Tibial nerve (tissue), 4 donors: ENCODE data around the gene CD177. TPM values are rescaled to one million over a fixed set of nuclear protein-coding genes. Genes with fewer than 3 reads are reported as not detected.
"Not testable (repeated sequence)": the region's sequence is repeated elsewhere in the genome, so short reads cannot be mapped to it uniquely, and the experiment has no call there.

Source experiments
- DNase-seq, 2 donors: peaks; one replicate each; pipeline ENCODE4 v3.0.0-alpha.2; 2019; ENCODE audit warnings: low spot score in 2 of 2
- H3K27ac ChIP-seq, 4 donors: fragments of 200-600 bp; sonication (generic) in 3 of 4; one replicate each; pipeline ENCODE4 v1.5.1; 2017 to 2019; ENCODE audit warnings: mild to moderate bottlenecking in 1 of 4
- H3K27me3 ChIP-seq, 2 donors: fragments of 200-600 bp; sonication (generic) in 1 of 2; one replicate each; pipeline versions ENCODE4 v1.5.1 to v1.6.0; 2017 to 2019
- H3K36me3 ChIP-seq, 3 donors: fragments of 200-600 bp; sonication (generic); one replicate each; pipeline ENCODE4 v1.5.1; 2018 to 2019
- H3K4me1 ChIP-seq, 4 donors: fragments of 200-600 bp; sonication (generic) in 3 of 4; one replicate each; pipeline ENCODE4 v1.5.1; 2017 to 2019
- H3K4me3 ChIP-seq, 4 donors: fragments of 200-600 bp; sonication (generic) in 3 of 4; one replicate each; pipeline ENCODE4 v1.5.1; 2017 to 2019; ENCODE audit warnings: mild to moderate bottlenecking in 1 of 4, moderate library complexity in 1 of 4
- H3K9me3 ChIP-seq, 4 donors: fragments of 200-600 bp; sonication (generic) in 3 of 4; one replicate each; pipeline ENCODE4 v1.5.1; 2017 to 2019
- CTCF ChIP-seq, 5 experiments: fragments of 200-600 bp in 3 of 5; fragments of 450-650 bp in 2 of 5; sonication (generic) in 3 of 5; IDR thresholded peaks; one replicate each; pipeline ENCODE4 v1.5.1; 2016 to 2019; ENCODE audit warnings: antibody characterized with exemption in 5 of 5, mild to moderate bottlenecking in 3 of 5, moderate library complexity in 2 of 5
- EP300 ChIP-seq, 2 donors: sonication (generic); formaldehyde crosslinking; IDR thresholded peaks; one replicate each; pipeline ENCODE4 v1.6.1; 2017; ENCODE audit warnings: antibody characterized with exemption in 2 of 2, mild to moderate bottlenecking in 1 of 2
- POLR2A ChIP-seq, 2 donors: fragments of 450-650 bp; IDR thresholded peaks; one replicate each; pipeline ENCODE4 v1.6.1; 2017; ENCODE audit warnings: antibody characterized with exemption in 2 of 2, mild to moderate bottlenecking in 2 of 2, moderate library complexity in 2 of 2
- WGBS, 2 donors: methylation state at CpG; one replicate each; pipeline ENCODE4 v1.1.5; 2018; 5-methylcytosine and 5-hydroxymethylcytosine counted together
- total RNA-seq, 4 donors: library from RNA; depleted of rRNA; stranded (reverse); fragments of >200 nt; gene quantifications; one replicate each; pipeline ENCODE4 v1.1.0, GENCODE V29; 2016

Gene CD177
- total RNA-seq, 4 donors from 2014 or later = 5.5 to 42.6 (median 25.3) TPM

GRCh38 chr19:43315851-43316250 lies 37.6 kb upstream of the CD177 start:
- H3K4me1 ChIP-seq = no peaks in the 10 kb centered on the region
- WGBS, 2 donors = 78 to 87% methylated on average over 15 of the region's 15 CpGs

DNA sequence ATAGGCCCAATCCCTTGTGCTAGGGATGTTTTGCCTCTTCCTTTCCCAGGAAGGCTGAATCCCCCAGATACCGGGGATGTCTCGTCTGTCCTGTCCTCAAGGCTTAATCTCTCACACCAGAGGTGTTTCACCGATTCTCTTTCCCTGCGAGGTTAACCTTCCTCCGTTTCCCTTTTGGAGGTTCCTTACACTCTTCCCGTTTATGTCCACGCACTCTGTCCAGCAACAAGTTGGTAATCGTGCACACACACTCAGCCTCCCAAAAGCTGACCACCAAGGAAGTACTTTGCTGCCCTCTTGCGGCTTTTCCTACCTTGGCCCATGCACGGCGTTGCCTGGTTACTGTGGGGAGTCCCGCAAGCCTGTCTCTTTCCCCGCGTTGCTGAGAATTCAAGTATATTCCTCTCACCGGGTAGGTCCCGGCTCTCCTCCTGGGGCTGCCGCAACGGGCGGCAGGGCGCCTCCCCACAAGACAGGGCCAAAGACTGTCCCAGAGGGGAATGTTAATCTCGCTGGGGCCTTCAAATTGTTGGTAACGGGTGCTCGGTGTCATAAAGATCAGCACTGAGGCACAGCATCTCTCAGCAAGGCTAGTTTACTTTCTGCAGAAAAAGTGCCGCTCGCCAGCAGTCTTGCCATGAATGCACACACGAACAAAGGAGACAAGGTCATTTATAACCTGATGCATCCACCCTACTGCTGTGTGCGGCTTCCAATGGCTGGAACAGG lies 36.7 kb upstream of the CD177 start:
- Histone ChIP-seq H3K4me3 (no peak overlapping the region), H3K4me1 (no peaks in the 10 kb centered on the region), H3K27ac (no peak overlapping the region), H3K9me3 (peaks cover 0 to 4% (median 0%) of the 10 kb centered on the region in 4 donors), H3K36me3 (no peaks in the 10 kb centered on the region), H3K27me3 (no peaks in the 10 kb centered on the region)
- no peak for DNase-seq
- TF ChIP-seq POLR2A (IDR thresholded peaks at IDR 0.05) (no peak), EP300 (IDR thresholded peaks at IDR 0.05) (no peak), CTCF (IDR thresholded peaks at IDR 0.05) (no peak)
- WGBS, 2 donors = 84% methylated on average over 27 of the region's 27 CpGs

More at GRCh38 chr19:43315851-43316250, 37.6 kb upstream of the CD177 start:
- Histone ChIP-seq H3K4me3 (no peak overlapping the region), H3K27ac (no peak overlapping the region), H3K27me3 (no peaks in the 10 kb centered on the region), H3K36me3 (no peaks in the 10 kb centered on the region), H3K9me3 (peaks cover 0 to 4% (median 0%) of the 10 kb centered on the region in 4 donors)
- TF ChIP-seq CTCF (IDR thresholded peaks at IDR 0.05) = no peak
- no peak for TF ChIP-seq EP300 (IDR thresholded peaks at IDR 0.05)
- no peak for TF ChIP-seq POLR2A (IDR thresholded peaks at IDR 0.05)
- DNase-seq = no peak

DNA sequence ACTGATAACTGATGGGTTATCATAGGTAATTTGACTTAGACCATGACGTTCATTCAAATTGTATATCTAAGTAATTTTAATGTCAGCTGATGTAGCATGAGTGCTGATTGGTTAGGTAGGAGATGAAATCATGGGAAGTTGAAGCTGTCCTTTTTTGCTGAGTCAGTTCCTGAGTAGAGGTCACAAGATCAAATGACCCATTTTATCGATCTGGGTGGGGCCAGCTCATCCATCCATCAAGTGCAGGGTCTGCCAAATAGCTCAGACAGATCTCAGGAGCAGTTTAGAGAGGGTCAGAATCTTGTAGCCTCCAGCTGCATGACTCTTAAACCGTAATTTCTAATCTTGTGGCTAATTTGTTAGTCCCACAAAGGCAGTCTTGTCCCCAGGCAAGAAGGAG lies 35.3 kb upstream of the CD177 start:
- WGBS, 2 donors = 66 to 70% methylated on average over 3 of the region's 3 CpGs
- no peaks in the 10 kb centered on the region for H3K4me1 ChIP-seq

DNA sequence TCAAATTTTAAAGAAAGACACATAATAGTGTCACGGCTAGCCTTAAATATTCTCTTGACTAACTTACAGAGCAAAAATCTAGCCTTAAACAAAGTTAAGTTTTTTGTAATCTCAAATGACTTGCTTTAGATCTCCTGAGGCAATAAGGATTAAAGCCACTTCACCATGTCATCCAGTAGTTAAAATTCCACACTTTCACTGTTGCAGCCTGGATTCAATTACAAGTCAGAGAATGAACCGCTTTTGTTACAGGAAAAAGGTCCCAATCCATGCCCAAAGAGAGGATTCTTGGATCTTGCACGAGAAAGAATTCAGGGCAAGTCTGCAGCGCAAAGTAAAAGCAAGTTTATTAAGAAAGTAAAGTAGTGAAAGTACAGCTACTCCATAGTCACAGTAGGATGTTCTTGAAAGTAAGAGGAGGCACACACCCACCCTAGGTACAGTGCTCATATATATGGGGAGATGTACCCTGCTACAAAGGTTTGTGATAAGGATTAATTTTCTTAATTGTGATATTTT lies 34.6 kb upstream of the CD177 start:
- Histone ChIP-seq H3K4me1 (no peaks in the 10 kb centered on the region), H3K9me3 (peaks cover 0 to 4% (median 0%) of the 10 kb centered on the region in 4 donors), H3K27me3 (no peaks in the 10 kb centered on the region), H3K36me3 (no peaks in the 10 kb centered on the region), H3K27ac (no peak overlapping the region), H3K4me3 (no peak overlapping the region)
- 68 to 74% methylated on average over 4 of the region's 4 CpGs for WGBS, 2 donors
- DNase-seq = no peak
- TF ChIP-seq CTCF (IDR thresholded peaks at IDR 0.05) (no peak), EP300 (IDR thresholded peaks at IDR 0.05) (no peak), POLR2A (IDR thresholded peaks at IDR 0.05) (no peak)

More for the DNA sequence above, 35.3 kb upstream of the CD177 start:
- TF ChIP-seq EP300 (IDR thresholded peaks at IDR 0.05) (no peak), CTCF (IDR thresholded peaks at IDR 0.05) (no peak), POLR2A (IDR thresholded peaks at IDR 0.05) (no peak)
- no peak for DNase-seq
- peaks cover 0 to 4% (median 0%) of the 10 kb centered on the region in 4 donors for H3K9me3 ChIP-seq
- H3K27ac ChIP-seq = no peak overlapping the region
- no peak overlapping the region for H3K4me3 ChIP-seq
- H3K27me3 ChIP-seq = no peaks in the 10 kb centered on the region
- no peaks in the 10 kb centered on the region for H3K36me3 ChIP-seq

GRCh38 chr19:43320546-43320945 lies 32.9 kb upstream of the CD177 start:
- Histone ChIP-seq H3K9me3 (peaks cover 0 to 4% (median 0%) of the 10 kb centered on the region in 4 donors), H3K4me1 (no peaks in the 10 kb centered on the region), H3K4me3 (no peak overlapping the region), H3K27me3 (no peaks in the 10 kb centered on the region), H3K36me3 (no peaks in the 10 kb centered on the region), H3K27ac (no peak overlapping the region)
- TF ChIP-seq EP300 (IDR thresholded peaks at IDR 0.05) = no peak
- no peak for TF ChIP-seq POLR2A (IDR thresholded peaks at IDR 0.05)
- no peak for TF ChIP-seq CTCF (IDR thresholded peaks at IDR 0.05)
- DNase-seq = no peak
- 65 to 66% methylated on average over 2 of the region's 2 CpGs for WGBS, 2 donors

- 77% methylated on average over 11 of the region's 11 CpGs for WGBS, 2 donors
- H3K27me3 ChIP-seq, H3K9me3 ChIP-seq, H3K36me3 ChIP-seq, DNase-seq, H3K4me1 ChIP-seq: not testable (repeated sequence)
- Histone ChIP-seq H3K27ac (peak overlapping the region in 1 of 4 donors; percentile 67), H3K4me3 (peak overlapping the region in 1 of 4 donors; percentile 35)
These were observed 26.7 kb upstream of the CD177 start for GRCh38 chr19:43326761-43327160.

- H3K27ac ChIP-seq, H3K9me3 ChIP-seq, DNase-seq, H3K27me3 ChIP-seq, H3K4me1 ChIP-seq, H3K4me3 ChIP-seq, H3K36me3 ChIP-seq: not testable (repeated sequence)
- 80 to 88% methylated on average over 9 to 11 of the region's 12 CpGs for WGBS, 2 donors
These were observed 24.9 kb upstream of the CD177 start for GRCh38 chr19:43328561-43328960.

- 75 to 81% methylated on average over 4 of the region's 4 CpGs for WGBS, 2 donors
- H3K4me3 ChIP-seq, H3K9me3 ChIP-seq, H3K4me1 ChIP-seq, H3K27ac ChIP-seq, DNase-seq, H3K27me3 ChIP-seq, H3K36me3 ChIP-seq: not testable (repeated sequence)
These were observed 24.4 kb upstream of the CD177 start for GRCh38 chr19:43329049-43329448.
